Trophoblast cell (in vitro differentiated cells and primary cell): ENCODE data around the gene IGFBP2.

ENCODE experiments used
- DNase-seq, 2 donors: peaks; one replicate each; pipeline ENCODE4 v3.0.0-alpha.2; 2016
- H2AFZ ChIP-seq: 2 replicates; pipeline ENCODE4 v1.6.1; 2013; ENCODE audit warnings: low read length, moderate library complexity, mild to moderate bottlenecking; ENCODE audit not compliant: insufficient read depth, poor library complexity
- H2AK5ac ChIP-seq: 2 replicates; pipeline ENCODE4 v1.6.1; 2013; ENCODE audit warnings: mild to moderate bottlenecking, low read length
- H2BK120ac ChIP-seq: 2 replicates; pipeline ENCODE4 v1.6.1; 2013; ENCODE audit warnings: low read length, mild to moderate bottlenecking, moderate library complexity; ENCODE audit not compliant: insufficient read depth, poor library complexity
- H2BK12ac ChIP-seq: 2 replicates; pipeline ENCODE4 v1.6.1; 2013; ENCODE audit warnings: mild to moderate bottlenecking, low read length, moderate library complexity
- H2BK5ac ChIP-seq: 2 replicates; pipeline ENCODE4 v1.6.1; 2013; ENCODE audit warnings: low read length, low read depth, moderate library complexity, mild to moderate bottlenecking; ENCODE audit not compliant: poor library complexity
- H3K14ac ChIP-seq: 2 replicates; pipeline ENCODE4 v1.6.1; 2013; ENCODE audit warnings: mild to moderate bottlenecking, low read length
- H3K18ac ChIP-seq: 2 replicates; pipeline ENCODE4 v1.6.1; 2013; ENCODE audit warnings: mild to moderate bottlenecking, low read length
- H3K23ac ChIP-seq: 2 replicates; pipeline ENCODE4 v1.6.1; 2013; ENCODE audit warnings: low read length
- H3K27ac ChIP-seq: 2 replicates; pipeline ENCODE4 v1.5.1; 2013; ENCODE audit warnings: low read depth, mild to moderate bottlenecking, inconsistent platforms, low read length, moderate library complexity
- H3K27me3 ChIP-seq: 2 replicates; pipeline ENCODE4 v1.6.1; 2013; ENCODE audit warnings: inconsistent platforms, mild to moderate bottlenecking, low read length, moderate library complexity; ENCODE audit not compliant: insufficient read depth
- H3K36me3 ChIP-seq, 2 experiments: 1 replicate in 1 of 2; 2 replicates in 1 of 2; pipeline ENCODE4 v1.6.1; 2013; ENCODE audit warnings: low read length in 2 of 2, mild to moderate bottlenecking in 2 of 2, moderate library complexity in 1 of 2; ENCODE audit not compliant: insufficient read depth in 2 of 2, control insufficient read depth in 1 of 2
- H3K4ac ChIP-seq: 2 replicates; pipeline ENCODE4 v1.6.1; 2013; ENCODE audit warnings: low read depth, mild to moderate bottlenecking, low read length, moderate library complexity
- H3K4me1 ChIP-seq, 2 experiments: 1 replicate in 1 of 2; 2 replicates in 1 of 2; pipeline ENCODE4 v1.6.1; 2013; ENCODE audit warnings: low read length in 2 of 2, mild to moderate bottlenecking in 2 of 2, moderate library complexity in 1 of 2; ENCODE audit not compliant: insufficient read depth in 2 of 2, control insufficient read depth in 1 of 2
- H3K4me2 ChIP-seq: 2 replicates; pipeline ENCODE4 v1.6.1; 2013; ENCODE audit warnings: inconsistent platforms, mild to moderate bottlenecking, low read length, moderate library complexity
- H3K4me3 ChIP-seq: 2 replicates; pipeline ENCODE4 v1.5.1; 2013; ENCODE audit warnings: mild to moderate bottlenecking, low read depth, low read length, inconsistent platforms
- H3K79me1 ChIP-seq: one replicate; pipeline ENCODE4 v1.6.1; 2013; ENCODE audit warnings: low read length
- H3K79me2 ChIP-seq: 2 replicates; pipeline ENCODE4 v1.6.1; 2013; ENCODE audit warnings: low read length, mild to moderate bottlenecking; ENCODE audit not compliant: control insufficient read depth, insufficient read depth, poor library complexity
- H3K9ac ChIP-seq: 2 replicates; pipeline ENCODE4 v1.6.1; 2013; ENCODE audit warnings: mild to moderate bottlenecking, low read length
- H3K9me3 ChIP-seq: 2 replicates; pipeline ENCODE4 v1.6.1; 2013; ENCODE audit warnings: low read depth, mild to moderate bottlenecking, control low read depth, inconsistent platforms, low read length; ENCODE audit not compliant: insufficient read depth
- H4K12ac ChIP-seq: 2 replicates; pipeline ENCODE4 v1.6.1; 2013; ENCODE audit warnings: low read depth, mild to moderate bottlenecking, low read length, moderate library complexity
- H4K8ac ChIP-seq: 2 replicates; pipeline ENCODE4 v1.6.1; 2013; ENCODE audit warnings: low read depth, mild to moderate bottlenecking, low read length, moderate library complexity
- H4K91ac ChIP-seq: one replicate; pipeline ENCODE4 v1.6.1; 2013; ENCODE audit warnings: low read depth, mild to moderate bottlenecking, low read length, moderate library complexity
- WGBS: extraction: QIAGEN DNeasy Blood & Tissue Kit; methylation state at CpG from one replicate; pipeline ENCODE4 v1.1.7; 2013; ENCODE audit warnings: missing lambda C conversion rate; ENCODE audit not compliant: insufficient read length, insufficient coverage; ENCODE audit errors: extremely low coverage; 5-methylcytosine and 5-hydroxymethylcytosine counted together

Gene IGFBP2

GRCh38 chr2:216645636-216645950 lies 12.4 kb downstream of the IGFBP2 start:
- H3K79me1 ChIP-seq, result no peaks in the 10 kb centered on the region
- no peak overlapping the region for H3K23ac ChIP-seq
- H4K8ac ChIP-seq, result no peak overlapping the region
- H3K27me3 ChIP-seq, result no peaks in the 10 kb centered on the region
- no peak overlapping the region for H3K4me2 ChIP-seq
- no peak overlapping the region for H2BK120ac ChIP-seq
- no peak overlapping the region for H3K18ac ChIP-seq
- H3K9ac ChIP-seq, result no peak overlapping the region
- H3K4me1 ChIP-seq, result peaks cover 11 to 21% of the 10 kb centered on the region in 2 experiments
- H3K27ac ChIP-seq, result no peak overlapping the region
- no peak overlapping the region for H2AFZ ChIP-seq
- WGBS, result no CpG with 5 or more reads among the region's 3 CpGs
- H3K9me3 ChIP-seq, result no peaks in the 10 kb centered on the region
- H2AK5ac ChIP-seq, result no peak overlapping the region
- no peak overlapping the region for H4K12ac ChIP-seq
- no peak overlapping the region for H4K91ac ChIP-seq
- H3K36me3 ChIP-seq, result peaks cover 13 to 24% of the 10 kb centered on the region in 2 experiments
- no peaks in the 10 kb centered on the region for H3K79me2 ChIP-seq
- no peak overlapping the region for H3K4ac ChIP-seq
- no peak overlapping the region for H2BK12ac ChIP-seq
- H2BK5ac ChIP-seq, result no peak overlapping the region
- DNase-seq, result no peak
- no peak overlapping the region for H3K14ac ChIP-seq
- H3K4me3 ChIP-seq, result no peak overlapping the region

- Histone ChIP-seq H3K4me3 (no peak overlapping the region), H3K27ac (no peak overlapping the region), H4K12ac (no peak overlapping the region), H3K4ac (no peak overlapping the region), H3K14ac (no peak overlapping the region), H2AFZ (no peak overlapping the region), H2BK120ac (no peak overlapping the region), H3K27me3 (no peaks in the 10 kb centered on the region), H2AK5ac (no peak overlapping the region), H3K4me2 (no peak overlapping the region), H2BK5ac (no peak overlapping the region), H3K4me1 (peaks cover 14 to 26% of the 10 kb centered on the region in 2 experiments), H3K9me3 (no peaks in the 10 kb centered on the region), H3K36me3 (peaks cover 12 to 19% of the 10 kb centered on the region in 2 experiments), H3K79me2 (no peaks in the 10 kb centered on the region), H3K9ac (no peak overlapping the region), H3K79me1 (no peaks in the 10 kb centered on the region), H4K91ac (no peak overlapping the region), H3K18ac (no peak overlapping the region), H4K8ac (no peak overlapping the region), H2BK12ac (no peak overlapping the region), H3K23ac (no peak overlapping the region)
- WGBS, result no CpG with 5 or more reads among the region's 3 CpGs
- DNase-seq, result no peak
Measured at GRCh38 chr2:216646116-216646515, 12.9 kb downstream of the IGFBP2 start.

GRCh38 chr2:216648105-216648504 lies 14.9 kb downstream of the IGFBP2 start:
- H2BK120ac ChIP-seq, result no peak overlapping the region
- H4K8ac ChIP-seq, result no peak overlapping the region
- no peaks in the 10 kb centered on the region for H3K79me1 ChIP-seq
- DNase-seq, result no peak
- H3K18ac ChIP-seq, result no peak overlapping the region
- no peak overlapping the region for H3K27ac ChIP-seq
- H4K12ac ChIP-seq, result no peak overlapping the region
- no peak overlapping the region for H2BK12ac ChIP-seq
- no peak overlapping the region for H3K4ac ChIP-seq
- no peak overlapping the region for H2BK5ac ChIP-seq
- H3K79me2 ChIP-seq, result no peaks in the 10 kb centered on the region
- H3K9ac ChIP-seq, result no peak overlapping the region
- peaks cover 10 to 18% of the 10 kb centered on the region in 2 experiments for H3K36me3 ChIP-seq
- H3K23ac ChIP-seq, result no peak overlapping the region
- no peak overlapping the region for H2AFZ ChIP-seq
- no peak overlapping the region for H3K4me3 ChIP-seq
- no CpG with 5 or more reads among the region's 3 CpGs for WGBS
- H3K4me1 ChIP-seq, result peaks cover 14 to 33% of the 10 kb centered on the region in 2 experiments
- no peak overlapping the region for H3K14ac ChIP-seq
- H4K91ac ChIP-seq, result no peak overlapping the region
- H3K4me2 ChIP-seq, result no peak overlapping the region
- H3K27me3 ChIP-seq, result no peaks in the 10 kb centered on the region
- no peak overlapping the region for H2AK5ac ChIP-seq
- no peaks in the 10 kb centered on the region for H3K9me3 ChIP-seq

GRCh38 chr2:216649574-216649973 lies 16.4 kb downstream of the IGFBP2 start:
- no peak overlapping the region for H3K4me2 ChIP-seq
- H2AK5ac ChIP-seq, result no peak overlapping the region
- no peaks in the 10 kb centered on the region for H3K79me1 ChIP-seq
- H4K12ac ChIP-seq, result no peak overlapping the region
- no peaks in the 10 kb centered on the region for H3K79me2 ChIP-seq
- DNase-seq, result no peak
- H2BK12ac ChIP-seq, result no peak overlapping the region
- H3K4ac ChIP-seq, result no peak overlapping the region
- H3K9me3 ChIP-seq, result no peaks in the 10 kb centered on the region
- no peak overlapping the region for H2BK5ac ChIP-seq
- no peak overlapping the region for H4K8ac ChIP-seq
- H3K14ac ChIP-seq, result no peak overlapping the region
- H3K4me1 ChIP-seq, result peaks cover 14 to 28% of the 10 kb centered on the region in 2 experiments
- H2AFZ ChIP-seq, result no peak overlapping the region
- no peak overlapping the region for H3K23ac ChIP-seq
- H3K27ac ChIP-seq, result no peak overlapping the region
- H3K36me3 ChIP-seq, result peaks cover 6 to 17% of the 10 kb centered on the region in 2 experiments
- no CpG with 5 or more reads among the region's 5 CpGs for WGBS
- H3K4me3 ChIP-seq, result no peak overlapping the region
- no peak overlapping the region for H3K18ac ChIP-seq
- no peak overlapping the region for H4K91ac ChIP-seq
- H2BK120ac ChIP-seq, result no peak overlapping the region
- no peak overlapping the region for H3K9ac ChIP-seq
- no peaks in the 10 kb centered on the region for H3K27me3 ChIP-seq
